Activated CD4-positive, alpha-beta memory T cell treated with anti-CD3 and anti-CD28 coated beads, Interleukin-2, amount 10 ng/mL, durations not matched to agents 7 days and 5 days (primary cell): ENCODE measurements around the gene CECR2. TPM values are rescaled to one million over a fixed set of nuclear protein-coding genes. Genes with fewer than 3 reads are reported as not detected.

Experiments
- CTCF ChIA-PET: fragments of 350-600 bp; sonication (Branson Sonifier 250); formaldehyde crosslinking; loops from one replicate; lab custom pipeline; 2021; ENCODE audit warnings: antibody characterized with exemption, inconsistent platforms; lab: Charles Lee
- POLR2A ChIA-PET: fragments of 350-600 bp; sonication (Branson Sonifier 250); formaldehyde crosslinking; loops from one replicate; lab custom pipeline; 2021; ENCODE audit warnings: antibody characterized with exemption; lab: Charles Lee
- DNase-seq: peaks from one replicate; pipeline ENCODE4 v3.0.0-alpha.2; 2020
- H3K27ac Mint-ChIP-seq: one replicate; pipeline ENCODE4 v1.8.0; 2021; ENCODE audit warnings: mild to moderate bottlenecking, mixed read lengths
- H3K27me3 Mint-ChIP-seq: one replicate; pipeline ENCODE4 v1.8.0; 2021; ENCODE audit warnings: mixed read lengths
- H3K36me3 Mint-ChIP-seq: one replicate; pipeline ENCODE4 v1.8.0; 2021; ENCODE audit warnings: low read depth, mixed read lengths
- H3K4me1 Mint-ChIP-seq: one replicate; pipeline ENCODE4 v1.8.0; 2021; ENCODE audit warnings: mixed read lengths
- H3K4me3 Mint-ChIP-seq: one replicate; pipeline ENCODE4 v1.8.0; 2021; ENCODE audit warnings: mild to moderate bottlenecking, mixed read lengths
- H3K9me3 Mint-ChIP-seq: one replicate; pipeline ENCODE4 v1.8.0; 2021; ENCODE audit warnings: mixed read lengths
- total RNA-seq, 2 experiments: library from RNA; stranded (reverse); gene quantifications; one replicate each; pipeline ENCODE4 v1.2.3, GENCODE V29; 2021

Gene CECR2
- total RNA-seq, 2 experiments from 2014 or later = 0.05 TPM; not detected in 1

DNA sequence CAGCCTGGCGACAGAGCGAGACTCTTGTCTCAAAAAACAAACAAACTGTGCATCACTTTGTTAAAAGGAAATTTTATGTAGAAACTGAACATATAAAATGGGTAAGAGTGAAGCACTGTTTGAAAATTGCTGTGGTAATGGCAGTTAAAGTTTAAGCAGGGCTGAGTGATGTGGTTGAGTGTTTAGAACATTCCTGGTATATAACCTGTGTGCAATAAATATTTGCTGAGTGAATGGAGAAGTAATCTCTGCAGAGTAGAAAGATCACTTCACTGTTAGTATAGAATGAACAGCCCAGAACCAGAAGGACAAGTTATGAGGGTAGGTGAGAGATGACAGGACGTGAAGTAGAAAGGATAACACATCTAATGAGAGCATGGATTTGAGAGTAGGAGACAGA lies 27.3 kb downstream of the CECR2 start:
- CTCF ChIA-PET = no interaction called here
- DNase-seq = no peak
- Mint-ChIP-seq H3K4me3 (no peak overlapping the region), H3K4me1 (no peaks in the 10 kb centered on the region), H3K9me3 (no peaks in the 10 kb centered on the region), H3K27me3 (peaks cover 7% of the 10 kb centered on the region), H3K27ac (no peak overlapping the region), H3K36me3 (no peaks in the 10 kb centered on the region)
- POLR2A ChIA-PET = no interaction called here

DNA sequence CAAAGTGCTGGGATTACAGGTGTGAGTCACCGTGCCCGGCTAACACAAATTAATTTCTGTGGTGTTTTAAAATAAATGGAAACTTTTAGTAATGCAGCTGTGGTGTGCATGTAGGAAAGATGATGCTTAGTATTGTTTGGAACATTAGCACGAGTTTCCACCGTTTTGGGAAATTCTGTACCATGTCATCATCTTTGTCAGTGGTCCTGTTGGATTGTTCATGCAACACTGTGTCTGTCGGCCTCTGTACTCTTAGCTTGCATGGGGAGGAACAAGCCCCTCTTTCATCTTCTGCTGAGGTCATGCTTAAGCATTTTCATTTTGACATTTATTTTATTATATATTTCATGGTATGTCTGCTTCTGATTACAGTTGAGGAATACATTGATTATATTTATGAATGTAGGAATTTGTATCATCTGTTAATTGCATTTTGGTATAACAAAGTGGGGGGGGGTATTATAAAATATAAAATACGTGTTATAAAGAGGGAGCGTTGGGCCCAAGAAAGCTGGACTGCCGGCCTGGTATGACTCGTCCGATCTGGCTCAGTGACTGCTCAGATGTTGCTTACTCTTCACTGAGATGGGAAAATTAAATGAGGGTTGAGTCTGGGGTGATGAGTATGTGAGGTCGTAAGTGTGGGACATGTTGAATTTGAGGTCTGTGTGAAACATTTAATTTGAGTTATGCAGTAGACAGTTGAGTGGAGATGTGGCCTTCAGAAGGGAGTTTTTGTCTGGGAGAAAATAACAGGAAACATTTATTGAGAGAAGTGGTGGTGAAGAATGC lies 28.7 kb downstream of the CECR2 start:
- Mint-ChIP-seq H3K4me3 (no peak overlapping the region), H3K27me3 (peaks cover 7% of the 10 kb centered on the region), H3K4me1 (no peaks in the 10 kb centered on the region), H3K36me3 (no peaks in the 10 kb centered on the region), H3K27ac (no peak overlapping the region), H3K9me3 (no peaks in the 10 kb centered on the region)
- ChIA-PET CTCF (no interaction called here), POLR2A (no interaction called here)
- no peak for DNase-seq

DNA sequence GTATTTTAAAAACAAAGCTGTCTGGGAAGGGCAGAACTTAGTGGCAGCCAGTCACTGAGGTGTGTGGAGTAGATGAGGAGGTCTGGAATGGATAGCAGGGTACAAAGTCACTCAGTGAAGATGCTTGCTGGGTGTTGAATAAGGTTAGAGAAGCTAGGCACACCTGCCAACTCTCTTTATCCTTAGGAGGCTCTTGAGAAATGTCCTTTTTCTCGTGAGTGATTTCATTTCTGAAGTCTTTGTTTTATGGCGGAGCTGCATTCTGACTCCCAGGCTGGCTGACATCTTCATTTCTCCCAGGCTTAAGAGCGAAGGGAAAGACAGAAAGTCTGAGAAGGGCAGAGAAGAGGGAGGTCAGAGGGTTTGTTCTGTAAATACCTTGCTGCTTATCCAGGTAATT lies 31.0 kb downstream of the CECR2 start:
- Mint-ChIP-seq H3K4me3 (no peak overlapping the region), H3K36me3 (no peaks in the 10 kb centered on the region), H3K9me3 (no peaks in the 10 kb centered on the region), H3K27me3 (peaks cover 7% of the 10 kb centered on the region), H3K4me1 (no peaks in the 10 kb centered on the region), H3K27ac (no peak overlapping the region)
- CTCF ChIA-PET = no interaction called here
- DNase-seq = no peak
- POLR2A ChIA-PET = no interaction called here

DNA sequence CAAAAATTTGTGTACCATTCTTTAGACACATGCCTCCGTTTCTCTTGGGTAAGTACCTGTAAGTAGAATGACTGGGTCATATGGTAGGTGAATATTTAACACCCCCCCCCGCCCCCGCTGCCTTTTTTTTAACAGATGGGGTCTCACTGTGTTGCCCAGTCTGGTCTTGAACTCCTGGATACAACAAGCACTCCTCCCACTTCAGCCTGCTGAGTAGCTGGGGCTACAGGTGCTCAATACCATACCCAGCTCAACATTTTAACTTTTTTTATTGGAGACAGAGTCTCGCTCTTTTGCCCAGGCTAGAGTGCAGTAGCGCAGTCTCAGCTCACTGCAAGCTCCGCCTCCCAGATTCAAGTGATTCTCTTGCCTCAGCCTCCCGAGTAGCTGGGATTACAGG lies 32.5 kb downstream of the CECR2 start:
- no peaks in the 10 kb centered on the region for H3K4me1 Mint-ChIP-seq
- ChIA-PET POLR2A (no interaction called here), CTCF (no interaction called here)
- no peak for DNase-seq
- H3K27ac Mint-ChIP-seq = no peak overlapping the region
- no peaks in the 10 kb centered on the region for H3K36me3 Mint-ChIP-seq
- no peaks in the 10 kb centered on the region for H3K9me3 Mint-ChIP-seq
- H3K4me3 Mint-ChIP-seq = no peak overlapping the region
- H3K27me3 Mint-ChIP-seq = peaks cover 4% of the 10 kb centered on the region

DNA sequence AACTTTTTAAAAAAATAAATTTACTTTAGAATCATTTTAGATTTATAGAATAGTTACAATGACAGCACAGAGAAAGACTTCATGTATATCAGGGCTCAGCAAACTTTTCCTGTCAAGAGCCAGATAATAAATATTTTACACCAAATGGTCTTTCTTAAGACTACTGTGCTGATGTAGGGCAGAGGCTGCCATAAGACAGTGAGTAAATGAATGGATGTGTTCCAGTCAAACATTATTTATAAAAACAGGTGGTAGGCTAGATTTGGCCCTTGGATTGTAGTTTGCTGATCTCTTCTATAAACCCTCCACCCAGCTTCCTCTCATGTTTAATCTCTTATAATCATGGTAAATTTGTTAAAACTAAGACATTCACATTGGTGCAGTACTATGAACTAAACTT lies 33.0 kb downstream of the CECR2 start:
- Mint-ChIP-seq H3K27me3 (peaks cover 4% of the 10 kb centered on the region), H3K36me3 (no peaks in the 10 kb centered on the region), H3K9me3 (no peaks in the 10 kb centered on the region), H3K4me3 (no peak overlapping the region), H3K27ac (no peak overlapping the region), H3K4me1 (no peaks in the 10 kb centered on the region)
- DNase-seq = no peak
- ChIA-PET POLR2A (no interaction called here), CTCF (no interaction called here)

DNA sequence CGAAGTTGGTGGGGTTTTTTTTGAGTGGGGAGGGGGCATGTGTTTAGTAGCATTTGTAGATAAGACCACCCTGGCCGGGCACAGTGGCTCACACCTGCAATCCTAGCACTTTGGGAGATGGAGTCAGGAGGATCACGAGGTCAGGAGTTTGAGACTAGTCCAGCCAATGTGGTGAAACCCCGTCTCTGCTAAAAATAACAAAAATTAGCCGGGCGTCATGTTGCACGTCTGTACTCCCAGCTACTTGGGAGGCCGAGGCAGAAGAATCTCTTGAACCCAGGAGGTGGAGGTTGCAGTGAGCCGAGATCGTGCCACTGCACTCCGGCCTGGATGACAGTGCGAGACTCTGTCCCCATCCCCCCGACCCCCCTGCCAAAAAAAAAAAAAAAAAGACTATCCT lies 34.6 kb downstream of the CECR2 start:
- no peaks in the 10 kb centered on the region for H3K4me1 Mint-ChIP-seq
- no peaks in the 10 kb centered on the region for H3K36me3 Mint-ChIP-seq
- ChIA-PET POLR2A (no interaction called here), CTCF (no interaction called here)
- no peak for DNase-seq
- peaks cover 2% of the 10 kb centered on the region for H3K27me3 Mint-ChIP-seq
- no peaks in the 10 kb centered on the region for H3K9me3 Mint-ChIP-seq
- no peak overlapping the region for H3K4me3 Mint-ChIP-seq
- no peak overlapping the region for H3K27ac Mint-ChIP-seq

DNA sequence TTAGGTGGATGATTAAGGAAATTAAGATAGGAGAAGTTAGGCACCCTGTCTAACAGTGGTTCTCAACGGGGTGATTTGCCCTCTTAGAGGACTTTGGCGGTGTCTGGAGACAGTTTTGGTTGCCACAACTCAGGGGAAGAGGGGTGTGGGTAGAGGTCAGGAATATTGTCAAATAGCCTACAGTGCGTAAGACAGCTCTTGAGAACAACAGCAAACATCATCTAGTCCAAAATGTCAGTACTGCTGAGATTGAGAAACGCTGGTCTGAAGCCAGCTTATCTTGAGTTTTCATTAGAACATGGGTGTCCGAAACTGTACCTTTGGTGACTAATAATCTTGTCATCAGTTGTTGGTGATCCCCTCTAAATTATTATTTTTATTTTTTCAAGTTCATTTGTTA lies 38.4 kb downstream of the CECR2 start:
- no peak for DNase-seq
- no peaks in the 10 kb centered on the region for H3K36me3 Mint-ChIP-seq
- POLR2A ChIA-PET = no interaction called here
- H3K9me3 Mint-ChIP-seq = no peaks in the 10 kb centered on the region
- CTCF ChIA-PET = no interaction called here
- H3K4me3 Mint-ChIP-seq = no peak overlapping the region
- no peak overlapping the region for H3K27ac Mint-ChIP-seq
- H3K4me1 Mint-ChIP-seq = no peaks in the 10 kb centered on the region
- peaks cover 7% of the 10 kb centered on the region for H3K27me3 Mint-ChIP-seq

DNA sequence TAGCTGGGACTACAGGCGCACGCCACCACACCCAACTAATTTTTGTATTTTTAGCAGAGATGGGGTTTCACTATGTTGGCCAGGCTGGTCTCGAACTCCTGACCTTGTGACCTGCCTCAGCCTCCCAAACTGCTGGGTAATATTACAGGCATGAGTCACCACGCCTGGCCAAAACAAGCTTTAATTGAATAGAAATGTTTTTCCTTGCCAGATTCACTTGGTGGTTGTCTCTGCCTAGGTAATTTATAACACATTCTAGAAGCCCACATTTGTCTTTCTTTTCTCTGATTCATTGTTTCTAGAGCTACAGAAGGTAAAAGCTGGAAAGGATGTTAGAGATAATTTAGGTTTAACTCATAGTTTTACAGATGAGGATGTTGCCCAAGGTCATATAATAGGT lies 41.3 kb downstream of the CECR2 start:
- H3K27ac Mint-ChIP-seq = no peak overlapping the region
- no peaks in the 10 kb centered on the region for H3K9me3 Mint-ChIP-seq
- DNase-seq = no peak
- POLR2A ChIA-PET = no interaction called here
- no peaks in the 10 kb centered on the region for H3K4me1 Mint-ChIP-seq
- CTCF ChIA-PET = no interaction called here
- no peak overlapping the region for H3K4me3 Mint-ChIP-seq
- peaks cover 7% of the 10 kb centered on the region for H3K27me3 Mint-ChIP-seq
- H3K36me3 Mint-ChIP-seq = no peaks in the 10 kb centered on the region

DNA sequence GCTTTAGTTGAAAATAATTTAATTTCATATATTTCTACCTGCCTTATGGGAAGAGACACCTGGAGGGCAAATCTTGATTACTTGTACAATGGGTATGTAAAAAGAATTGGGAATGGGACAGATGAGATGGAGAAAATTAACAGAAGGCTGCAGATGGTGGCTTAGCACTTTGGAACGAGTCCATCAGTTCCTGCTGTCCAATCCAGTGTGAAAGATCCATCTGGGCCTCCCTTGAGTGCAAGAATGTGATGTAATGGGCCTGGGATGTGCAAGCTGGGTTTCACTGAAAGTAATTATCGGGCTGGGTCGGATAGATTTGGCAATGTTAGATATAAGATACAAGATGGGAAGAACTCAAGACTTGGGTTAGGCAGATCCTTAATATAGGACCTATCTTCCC lies 42.0 kb downstream of the CECR2 start:
- Mint-ChIP-seq H3K9me3 (no peaks in the 10 kb centered on the region), H3K27me3 (peaks cover 7% of the 10 kb centered on the region), H3K4me1 (no peaks in the 10 kb centered on the region), H3K36me3 (no peaks in the 10 kb centered on the region), H3K4me3 (no peak overlapping the region), H3K27ac (no peak overlapping the region)
- DNase-seq = no peak
- ChIA-PET POLR2A (no interaction called here), CTCF (no interaction called here)

DNA sequence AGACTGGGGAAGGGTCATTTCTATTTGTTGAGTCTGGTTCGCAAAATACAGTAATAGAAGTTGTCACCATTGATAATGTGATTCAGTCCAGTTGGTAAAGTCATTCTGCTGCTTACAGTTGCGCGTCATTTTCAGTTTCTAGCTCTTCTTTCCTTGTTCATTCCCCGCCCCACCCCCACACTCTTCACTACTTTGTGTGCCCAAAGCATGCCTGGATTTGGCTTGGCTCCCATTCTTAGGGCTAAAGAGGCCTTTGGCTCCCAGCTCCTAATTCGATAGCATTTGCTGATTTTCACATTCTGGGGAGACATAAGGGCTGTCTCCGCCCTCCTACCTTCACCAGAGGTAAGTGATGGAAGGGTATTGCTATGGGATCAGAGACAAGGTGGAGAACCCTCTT lies 43.0 kb downstream of the CECR2 start:
- no peak overlapping the region for H3K4me3 Mint-ChIP-seq
- no peak for DNase-seq
- H3K36me3 Mint-ChIP-seq = no peaks in the 10 kb centered on the region
- no peaks in the 10 kb centered on the region for H3K4me1 Mint-ChIP-seq
- peaks cover 7% of the 10 kb centered on the region for H3K27me3 Mint-ChIP-seq
- no peak overlapping the region for H3K27ac Mint-ChIP-seq
- ChIA-PET CTCF (no interaction called here), POLR2A (no interaction called here)
- H3K9me3 Mint-ChIP-seq = no peaks in the 10 kb centered on the region

DNA sequence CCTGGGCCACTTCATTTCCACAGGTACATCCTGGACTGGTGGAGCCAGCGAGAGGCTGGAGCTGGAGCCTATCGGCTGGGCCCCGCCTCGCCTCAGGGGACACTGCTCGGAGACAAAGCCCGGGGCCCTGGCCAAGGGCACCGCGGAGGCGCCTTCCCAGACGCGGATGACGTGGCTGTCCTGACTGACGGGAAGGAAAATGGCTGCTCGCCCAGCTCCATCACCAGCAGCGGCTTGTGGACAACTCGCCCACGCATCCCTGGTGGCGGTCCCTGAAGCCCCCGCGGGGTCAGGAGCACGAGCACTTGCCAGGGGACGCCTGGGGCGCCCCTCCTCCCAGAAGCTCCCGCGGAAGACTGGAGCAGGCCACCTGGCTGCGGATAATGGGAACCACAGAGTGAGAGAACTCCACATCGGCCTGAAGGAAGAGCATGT lies 49.6 kb downstream of the CECR2 start:
- DNase-seq = no peak
- Mint-ChIP-seq H3K4me1 (no peaks in the 10 kb centered on the region), H3K4me3 (no peak overlapping the region), H3K27me3 (no peaks in the 10 kb centered on the region), H3K27ac (no peak overlapping the region), H3K9me3 (no peaks in the 10 kb centered on the region), H3K36me3 (no peaks in the 10 kb centered on the region)
- ChIA-PET CTCF (no interaction called here), POLR2A (no interaction called here)

DNA sequence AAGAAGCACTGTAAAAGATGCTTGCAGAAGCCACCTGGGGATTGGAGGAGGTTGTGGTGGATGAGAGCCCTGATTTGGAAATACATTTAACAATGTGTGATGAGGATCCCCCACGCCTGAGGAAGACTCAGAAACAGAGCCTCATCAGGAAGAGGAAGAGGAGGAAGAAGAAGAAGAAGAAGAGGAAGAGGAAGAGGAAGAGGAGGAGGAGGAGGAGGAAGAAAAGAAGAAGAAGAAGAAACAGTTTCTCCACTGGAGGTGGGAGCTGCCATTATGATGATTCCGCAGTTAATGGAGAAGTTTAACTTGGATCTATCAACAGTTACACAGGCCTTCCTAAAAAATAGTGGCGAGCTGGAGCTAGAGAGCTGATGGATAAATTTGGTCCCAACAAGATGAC lies 50.1 kb downstream of the CECR2 start:
- Mint-ChIP-seq H3K4me3 (no peak overlapping the region), H3K4me1 (no peaks in the 10 kb centered on the region), H3K27me3 (no peaks in the 10 kb centered on the region), H3K27ac (no peak overlapping the region), H3K36me3 (no peaks in the 10 kb centered on the region), H3K9me3 (no peaks in the 10 kb centered on the region)
- ChIA-PET POLR2A (no interaction called here), CTCF (interaction anchor here (0.7 kb wide), 1 partner anchor 201 kb away, joined by 3 read pairs; no protein-coding TSS in a partner anchor)
- DNase-seq = no peak

DNA sequence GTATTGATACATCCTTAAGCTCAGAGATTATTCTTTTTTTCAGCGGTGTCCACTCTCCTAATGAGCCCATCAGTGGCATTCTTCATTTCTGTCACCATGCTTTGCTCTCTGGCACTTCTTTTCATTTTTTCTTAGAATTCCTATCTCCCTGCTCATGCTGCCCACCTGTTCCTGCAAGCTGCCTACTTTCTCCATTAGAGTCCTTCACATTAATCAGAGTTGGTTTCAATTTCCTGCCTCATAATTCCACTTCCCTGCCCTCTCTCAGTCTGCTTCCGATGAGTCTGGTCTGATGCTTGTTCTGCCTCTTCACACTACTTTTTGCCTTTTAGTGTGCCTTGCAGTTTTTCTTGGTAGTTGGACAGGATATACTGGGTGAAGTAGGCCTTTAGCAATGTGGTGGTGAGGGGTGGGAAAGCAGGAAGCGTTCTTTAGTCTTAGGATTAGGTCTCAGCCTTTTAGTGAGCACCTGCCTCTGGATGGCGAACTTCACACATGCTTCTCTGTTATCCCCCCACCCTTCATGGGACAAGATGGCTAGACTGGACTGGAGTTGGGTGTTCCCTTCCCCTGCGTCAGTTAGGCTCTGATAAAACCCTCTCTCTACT lies 53.6 kb downstream of the CECR2 start:
- no peak for DNase-seq
- ChIA-PET POLR2A (no interaction called here), CTCF (no interaction called here)
- H3K4me1 Mint-ChIP-seq = no peaks in the 10 kb centered on the region
- H3K27me3 Mint-ChIP-seq = peaks cover 4% of the 10 kb centered on the region
- H3K9me3 Mint-ChIP-seq = no peaks in the 10 kb centered on the region
- no peaks in the 10 kb centered on the region for H3K36me3 Mint-ChIP-seq
- H3K4me3 Mint-ChIP-seq = no peak overlapping the region
- no peak overlapping the region for H3K27ac Mint-ChIP-seq

DNA sequence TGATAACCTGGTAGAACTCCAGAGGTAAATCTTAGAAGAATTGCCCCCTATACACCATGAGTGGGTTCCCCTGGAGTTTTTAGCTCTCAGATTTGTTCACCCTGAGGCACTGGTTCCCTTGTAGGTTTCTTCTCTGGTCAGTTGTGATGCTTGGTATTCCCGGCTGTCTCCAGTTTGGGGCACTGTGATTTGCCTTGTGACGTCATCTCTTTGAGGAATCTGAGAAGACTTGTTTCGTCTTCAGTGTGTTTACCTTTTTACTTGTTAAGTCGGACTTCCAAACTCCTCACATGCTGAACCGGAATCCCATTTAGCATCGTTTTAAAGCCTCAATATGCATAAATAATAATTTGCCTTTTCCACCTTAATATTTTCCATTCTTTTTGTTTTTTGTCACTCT lies 54.4 kb downstream of the CECR2 start:
- Mint-ChIP-seq H3K4me3 (no peak overlapping the region), H3K9me3 (no peaks in the 10 kb centered on the region), H3K4me1 (no peaks in the 10 kb centered on the region), H3K36me3 (no peaks in the 10 kb centered on the region), H3K27ac (no peak overlapping the region), H3K27me3 (peaks cover 4% of the 10 kb centered on the region)
- DNase-seq = no peak
- ChIA-PET CTCF (no interaction called here), POLR2A (no interaction called here)
